LoVo (cell line): Measurements from ENCODE around the gene ANGPTL7.
A peak's percentile ranks its signal among the peaks of the same experiment; 100 is the strongest.
"Not testable (repeated sequence)": the region's sequence is repeated elsewhere in the genome, so short reads cannot be mapped to it uniquely, and the experiment has no call there.

Experiments used
- DNase-seq: peaks from one replicate; pipeline ENCODE4 v3.0.0-alpha.2; 2016; ENCODE audit warnings: low spot score

ANGPTL7 gene

DNA sequence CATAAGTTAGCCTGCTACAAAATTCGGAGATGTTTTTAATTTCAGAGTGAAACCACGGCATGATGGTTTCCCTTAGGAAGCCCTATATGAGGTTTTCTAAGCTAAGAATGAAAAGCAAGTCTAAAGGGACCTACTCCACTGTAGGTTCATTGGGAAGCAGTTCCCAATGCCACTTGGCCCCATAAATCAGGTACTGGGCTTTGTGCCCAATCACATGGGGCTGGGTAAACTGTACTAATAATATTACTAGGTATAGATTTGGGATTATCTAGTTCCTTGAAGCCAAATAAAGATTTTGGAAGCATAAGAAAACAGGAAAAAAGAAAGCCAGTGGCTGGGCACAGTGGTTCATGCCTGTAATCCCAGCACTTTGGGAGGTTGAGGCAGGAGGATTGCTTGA is 19.1 kb upstream of the ANGPTL7 start:
- no peak for DNase-seq

GRCh38 chr1:11174261-11174942 is 14.8 kb upstream of the ANGPTL7 start:
- no peak for DNase-seq

GRCh38 chr1:11175461-11175860 is 13.7 kb upstream of the ANGPTL7 start:
- DNase-seq: no peak

GRCh38 chr1:11176081-11176706 is 13.0 kb upstream of the ANGPTL7 start:
- no peak for DNase-seq

DNA sequence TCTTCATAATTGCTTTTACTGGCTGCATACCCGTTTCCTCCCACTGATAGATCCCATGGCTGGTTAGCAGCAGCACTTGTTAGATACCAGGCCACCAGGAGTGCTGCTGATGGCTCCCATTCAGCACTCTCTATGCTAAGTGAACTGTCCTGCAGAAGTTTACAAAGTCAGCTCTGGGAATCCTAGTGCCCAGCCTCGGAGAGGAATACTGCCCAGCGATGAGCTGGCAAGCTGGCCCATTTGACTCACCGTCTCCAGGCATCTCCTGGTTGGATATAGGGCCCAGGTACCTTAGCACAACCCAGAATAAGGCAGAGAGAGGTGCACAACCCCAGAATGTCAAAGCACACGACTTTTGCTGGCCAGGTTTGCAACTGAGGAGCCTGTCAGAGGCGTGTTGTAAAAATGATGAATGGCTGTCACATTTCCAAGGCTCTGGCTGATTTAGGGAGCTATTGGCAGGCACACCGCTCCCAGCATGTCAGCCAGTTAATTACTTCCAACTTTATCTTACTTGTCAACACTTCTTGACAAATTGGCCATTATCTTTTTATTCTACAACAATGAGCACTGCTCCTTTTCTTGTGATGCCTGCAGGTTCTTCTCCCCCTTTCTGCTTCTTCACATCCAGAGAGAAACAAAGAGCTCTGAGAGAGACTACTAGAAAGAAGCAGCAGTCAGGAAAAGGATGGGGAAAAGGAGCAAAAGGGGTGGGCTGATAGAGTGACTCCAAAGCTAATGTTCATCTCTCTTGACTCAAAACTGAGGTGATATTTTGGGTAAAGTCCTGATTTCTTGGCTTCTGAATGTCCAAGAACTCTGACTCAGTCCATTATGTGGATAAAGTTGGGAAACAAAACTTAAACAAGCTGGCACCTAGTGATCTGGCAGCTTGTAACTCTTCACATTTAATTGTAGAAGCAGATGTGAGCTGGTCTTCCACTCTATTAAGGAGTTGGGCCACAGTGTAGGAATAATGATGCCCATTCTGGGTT is 10.8 kb upstream of the ANGPTL7 start:
- no peak for DNase-seq

DNA sequence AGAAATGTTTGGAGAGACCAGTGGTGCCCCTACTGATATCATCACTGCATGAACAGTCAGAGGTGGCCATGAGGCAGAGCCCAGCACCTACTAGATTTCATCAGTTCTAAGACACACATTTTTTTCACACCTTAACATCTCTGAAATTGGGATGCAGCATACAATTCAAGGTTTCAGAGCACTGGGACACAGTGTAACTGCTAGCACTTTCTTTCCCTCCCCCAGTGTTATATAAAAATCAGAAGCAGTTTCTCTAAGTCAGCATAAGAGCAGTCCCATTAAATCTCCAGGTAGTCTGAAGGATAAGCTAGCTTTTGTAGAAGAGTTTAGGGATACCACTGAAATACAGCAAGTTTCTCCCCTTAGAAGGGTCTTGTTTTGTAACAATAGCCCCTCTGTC is 10.0 kb upstream of the ANGPTL7 start:
- DNase-seq: no peak

- not testable (repeated sequence) for DNase-seq
Measured at GRCh38 chr1:11179749-11180148, 9.4 kb upstream of the ANGPTL7 start.

GRCh38 chr1:11180342-11180744 is 8.8 kb upstream of the ANGPTL7 start:
- DNase-seq: peak; percentile 4

DNA sequence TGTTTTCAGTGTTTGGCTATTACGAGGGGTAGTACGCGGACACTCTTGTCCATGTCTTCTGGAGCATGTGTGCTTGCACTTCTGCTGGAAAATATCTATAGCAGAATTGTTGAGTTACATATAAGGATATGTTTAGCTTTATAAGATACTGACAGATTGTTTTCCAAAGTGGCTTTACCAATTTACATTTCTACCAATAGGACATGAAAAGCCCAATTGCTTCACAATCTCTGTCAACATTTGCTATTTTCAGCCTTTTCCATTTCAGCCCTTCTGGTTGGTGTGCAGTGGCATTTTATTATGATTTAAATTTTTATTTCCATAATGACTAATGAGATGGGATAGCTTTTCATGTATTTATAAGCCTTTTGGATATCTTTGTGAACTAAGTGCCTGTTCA is 6.3 kb upstream of the ANGPTL7 start:
- DNase-seq: no peak

- no peak for DNase-seq
Measured at GRCh38 chr1:11184973-11185372, 4.2 kb upstream of the ANGPTL7 start.

GRCh38 chr1:11187000-11187399 is 2.2 kb upstream of the ANGPTL7 start:
- no peak for DNase-seq

GRCh38 chr1:11187494-11187893 is 1.7 kb upstream of the ANGPTL7 start:
- no peak for DNase-seq

DNA sequence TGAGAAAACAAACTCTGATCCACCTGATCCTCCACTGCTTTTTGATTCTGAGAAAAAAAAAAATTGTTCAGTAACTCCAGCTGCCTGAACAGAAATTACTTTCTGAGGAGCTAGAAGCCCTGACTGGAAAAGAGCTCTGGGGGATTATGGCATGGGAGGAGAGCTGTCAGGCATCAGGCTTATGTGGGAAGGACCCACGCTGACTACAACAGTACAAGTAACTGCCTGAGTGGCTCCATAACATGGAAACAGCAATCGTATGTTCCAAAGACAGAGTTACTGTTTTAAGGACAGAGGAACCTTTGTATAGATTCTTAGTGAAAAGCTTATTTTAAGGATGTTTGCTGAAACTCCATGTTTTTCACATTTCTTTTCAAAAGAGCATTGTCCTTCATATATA is 1.2 kb upstream of the ANGPTL7 start:
- DNase-seq: no peak

GRCh38 chr1:11188381-11188780 is 774 bp upstream of the ANGPTL7 start:
- DNase-seq: no peak

GRCh38 chr1:11193376-11193775 is 4.2 kb downstream of the ANGPTL7 start:
- no peak for DNase-seq

DNA sequence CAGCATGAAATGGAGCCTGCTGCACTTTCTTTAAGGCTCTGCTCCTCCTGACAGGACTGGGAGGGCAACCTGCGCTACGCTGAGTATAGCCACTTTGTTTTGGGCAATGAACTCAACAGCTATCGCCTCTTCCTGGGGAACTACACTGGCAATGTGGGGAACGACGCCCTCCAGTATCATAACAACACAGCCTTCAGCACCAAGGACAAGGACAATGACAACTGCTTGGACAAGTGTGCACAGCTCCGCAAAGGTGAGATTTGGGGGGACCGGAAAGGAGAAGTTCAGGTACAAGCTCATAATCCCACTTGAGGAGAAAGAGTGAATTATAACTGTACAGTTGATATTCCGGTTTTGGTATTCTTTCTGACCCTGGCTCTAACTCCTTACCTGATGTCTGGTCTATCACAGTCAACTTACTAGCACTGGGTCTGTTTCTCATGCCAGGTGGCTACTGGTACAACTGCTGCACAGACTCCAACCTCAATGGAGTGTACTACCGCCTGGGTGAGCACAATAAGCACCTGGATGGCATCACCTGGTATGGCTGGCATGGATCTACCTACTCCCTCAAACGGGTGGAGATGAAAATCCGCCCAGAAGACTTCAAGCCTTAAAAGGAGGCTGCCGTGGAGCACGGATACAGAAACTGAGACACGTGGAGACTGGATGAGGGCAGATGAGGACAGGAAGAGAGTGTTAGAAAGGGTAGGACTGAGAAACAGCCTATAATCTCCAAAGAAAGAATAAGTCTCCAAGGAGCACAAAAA is 5.4 kb downstream of the ANGPTL7 start:
- no peak for DNase-seq

DNA sequence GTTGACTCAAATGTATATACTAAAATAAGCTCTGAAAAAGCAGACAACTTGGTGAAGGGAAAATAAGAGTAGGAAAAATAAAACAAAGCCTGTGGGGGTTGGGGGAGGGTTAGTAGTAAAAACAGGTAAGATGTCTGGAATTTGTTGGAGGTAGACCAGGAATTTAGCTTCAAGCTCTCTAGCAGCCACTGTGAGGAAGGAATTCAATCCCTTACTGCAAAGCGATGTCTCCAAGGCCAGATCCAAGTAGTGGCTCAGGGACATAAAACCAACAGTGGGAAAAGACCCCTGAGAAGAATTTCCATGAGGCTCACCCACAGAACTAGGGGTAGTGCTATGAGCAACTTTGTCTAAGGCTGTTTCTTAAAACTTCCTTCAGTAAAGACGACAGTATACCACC is 7.8 kb downstream of the ANGPTL7 start:
- no peak for DNase-seq

DNA sequence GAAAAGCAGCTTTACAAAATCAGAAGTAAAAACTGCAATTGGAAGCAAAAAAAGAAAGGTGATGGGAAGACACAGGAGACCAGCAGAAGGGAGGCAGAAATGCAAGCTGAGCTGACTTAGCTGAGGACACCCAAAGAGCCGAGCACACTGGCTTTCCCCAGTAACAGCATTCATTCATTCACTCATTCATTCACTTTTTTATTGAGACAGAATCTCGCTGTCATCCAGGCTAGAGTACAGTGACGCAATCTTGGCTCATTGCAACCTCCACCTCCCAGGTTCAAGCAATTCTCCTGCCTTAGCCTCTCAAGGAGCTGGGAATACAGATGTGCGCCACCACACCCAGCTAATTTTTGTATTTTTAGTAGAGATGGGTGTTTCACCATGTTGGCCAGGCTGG is 8.2 kb downstream of the ANGPTL7 start:
- no peak for DNase-seq

GRCh38 chr1:11198257-11198656 is 9.1 kb downstream of the ANGPTL7 start:
- no peak for DNase-seq

DNA sequence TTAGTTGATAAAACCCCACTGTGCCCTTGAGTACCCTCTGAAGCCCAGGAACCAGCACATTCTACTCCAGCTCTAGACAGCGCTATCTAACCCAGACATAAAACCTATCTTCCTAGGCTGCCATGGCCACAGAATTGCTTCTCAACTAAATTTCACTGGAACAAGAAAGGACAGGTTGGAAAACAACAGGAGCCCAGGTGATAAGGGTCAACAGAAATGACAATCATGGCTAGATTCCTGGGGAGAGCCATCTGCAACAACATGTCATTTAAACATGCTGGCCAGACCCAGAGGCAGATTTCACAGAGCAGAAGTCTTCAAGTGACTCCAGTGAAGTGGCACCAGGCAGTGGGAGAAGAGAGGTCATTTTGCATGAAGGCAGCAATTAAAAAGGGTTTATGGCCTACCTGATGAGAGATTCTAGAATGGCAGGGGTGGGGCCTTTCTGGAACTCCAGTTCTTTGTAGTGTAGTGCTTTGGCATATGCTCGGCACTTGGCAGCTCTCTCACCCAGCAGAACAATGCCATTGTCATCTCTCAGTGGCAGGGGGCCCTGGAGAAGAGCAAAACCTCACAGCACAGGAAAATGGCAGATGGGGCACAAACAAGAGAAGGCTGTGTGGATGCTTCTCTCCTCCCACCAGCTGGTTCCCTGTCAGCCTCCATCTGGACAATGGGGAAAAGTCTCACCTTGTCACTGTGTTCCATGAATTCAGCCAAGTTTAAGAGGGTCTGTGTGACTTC is 9.9 kb downstream of the ANGPTL7 start:
- no peak for DNase-seq
